NT2/D1 (cell line): ENCODE data around the gene HSPBP1.

Experiments used
- SUZ12 ChIP-seq: IDR thresholded peaks from 2 replicates; pipeline ENCODE4 v1.6.1; 2011; ENCODE audit not compliant: insufficient read length, insufficient read depth; ENCODE audit errors: extremely low read depth
- YY1 ChIP-seq: IDR thresholded peaks from 2 replicates; pipeline ENCODE4 v1.6.1; 2011; ENCODE audit not compliant: insufficient read length, insufficient read depth

GRCh38 chr19:55279770-55280643, at the start of gene HSPBP1:
- TF ChIP-seq YY1 (peak; percentile 91), SUZ12 (no peak)
